Stimulated activated CD8-positive, alpha-beta memory T cell treated with anti-CD3 and anti-CD28 coated beads, Interleukin-4, amount 100 ng/mL, for 1 hour (primary cell): ENCODE data around the gene ZFP64.

Experiments used
- DNase-seq, 2 donors: peaks; one replicate each; pipeline ENCODE4 v3.0.0-alpha.2; 2020; ENCODE audit warnings: low read depth in 2 of 2, low spot score in 1 of 2

Gene ZFP64

GRCh38 chr20:52105442-52106422 lies 85.8 kb downstream of the ZFP64 start:
- no peak for DNase-seq

DNA sequence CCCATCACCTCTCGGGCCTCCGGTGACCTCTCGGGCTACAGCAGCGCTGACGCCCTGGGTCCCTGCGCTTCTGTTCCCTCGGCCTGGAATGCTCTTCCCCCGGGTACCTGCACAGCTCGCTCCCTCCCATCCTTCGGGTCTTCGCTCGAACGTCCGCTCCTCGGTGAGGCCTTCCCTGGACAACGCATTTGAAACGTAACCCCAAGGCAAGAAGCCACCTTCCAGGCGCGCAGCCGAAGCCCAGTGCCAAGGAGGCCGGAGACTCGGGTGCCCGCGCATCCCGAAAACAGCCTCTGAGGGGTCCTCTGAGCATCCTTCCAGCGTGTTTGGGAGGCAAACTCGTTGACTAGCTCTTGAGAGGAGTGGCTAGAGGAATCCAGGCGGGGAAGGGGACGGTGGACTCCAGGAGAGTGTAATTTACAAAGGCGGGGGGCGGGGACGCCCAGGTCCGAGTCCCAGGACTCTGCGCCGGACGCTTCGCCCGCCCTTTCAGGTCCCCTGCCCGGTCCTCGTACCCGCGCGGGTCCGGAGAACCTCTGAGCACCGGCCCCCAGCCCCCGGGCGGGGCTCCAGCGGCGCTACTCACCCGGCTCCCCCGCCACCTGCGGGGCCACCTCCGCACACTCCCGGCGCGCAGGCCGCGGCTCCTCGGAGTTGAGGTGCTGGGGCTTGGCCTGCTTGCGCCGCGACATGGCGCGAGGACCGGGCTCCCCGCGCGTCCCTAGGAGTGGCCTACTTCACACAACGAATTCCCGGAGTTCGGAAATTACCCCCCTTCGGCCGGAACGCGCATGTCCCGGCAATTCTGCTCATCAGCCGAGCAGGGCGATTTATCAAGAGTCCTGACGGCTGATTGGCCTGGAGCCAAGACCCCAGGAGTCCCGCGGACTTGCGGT lies 86.8 kb downstream of the ZFP64 start:
- DNase-seq: no peak

DNA sequence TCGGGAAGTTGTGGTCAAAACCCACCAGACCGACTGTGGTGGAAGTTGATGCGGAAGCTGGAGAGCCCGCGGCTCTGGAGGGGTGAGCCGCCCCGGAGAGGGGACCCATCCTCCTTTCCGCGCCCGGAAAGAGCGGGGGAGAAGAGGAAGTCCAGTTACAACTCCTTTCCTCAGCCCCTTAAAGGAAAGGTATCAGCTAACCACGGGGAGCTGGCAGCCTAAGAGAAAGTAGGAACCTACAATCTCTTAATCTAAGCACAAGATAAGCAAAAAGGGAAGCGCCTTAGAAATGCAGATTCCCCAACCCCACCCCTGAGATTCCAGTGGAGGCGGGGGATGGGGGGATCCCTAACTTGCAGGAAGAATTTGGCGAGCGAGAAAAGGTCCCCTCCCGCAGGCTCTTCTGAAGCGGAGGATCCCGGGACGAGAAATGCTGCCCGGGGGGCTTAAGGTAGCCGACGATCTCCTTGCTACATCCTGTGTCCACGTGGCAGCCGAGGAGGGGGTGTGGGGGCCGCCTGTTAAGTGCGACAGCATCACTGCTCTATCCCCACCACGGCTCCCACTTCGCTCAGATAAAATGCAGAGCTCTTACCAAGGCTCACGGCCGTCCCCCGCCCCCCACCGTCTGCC lies 87.5 kb downstream of the ZFP64 start:
- DNase-seq: no peak

- no peak for DNase-seq
Observed at GRCh38 chr20:52103335-52103912, 88.2 kb downstream of the ZFP64 start.

GRCh38 chr20:52102559-52102958 lies 89.0 kb downstream of the ZFP64 start:
- no peak for DNase-seq

DNA sequence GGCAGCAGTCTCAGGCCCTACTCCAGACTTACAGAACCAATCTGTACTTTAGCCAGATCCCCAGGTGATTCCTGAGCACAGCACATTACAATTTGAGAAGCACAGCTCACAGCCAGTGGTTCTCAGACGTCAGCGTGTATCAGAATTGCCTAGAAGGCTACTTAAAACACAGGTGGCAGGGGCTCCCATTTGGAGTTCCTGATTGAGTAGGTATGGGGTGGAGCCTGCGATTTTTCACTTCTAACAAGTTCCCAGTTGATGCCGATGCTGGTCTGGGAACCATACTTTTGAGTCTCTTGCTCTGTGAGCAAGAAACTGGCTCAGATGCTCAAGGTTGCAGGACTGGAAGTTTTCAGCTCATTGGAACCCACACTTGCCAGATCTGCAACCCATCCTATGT lies 89.5 kb downstream of the ZFP64 start:
- no peak for DNase-seq
